BLaER1 (cell line): ENCODE data around the gene STX8.

ENCODE experiments used
- H3K27ac ChIP-seq: shearing (Covaris generic); formaldehyde crosslinking; 2 replicates; pipeline ENCODE4 v1.8.1; 2022
- H3K27me3 ChIP-seq: shearing (Covaris generic); formaldehyde crosslinking; 2 replicates; pipeline ENCODE4 v1.8.1; 2022
- H3K36me3 ChIP-seq: shearing (Covaris generic); formaldehyde crosslinking; 2 replicates; pipeline ENCODE4 v1.8.1; 2022
- H3K4me1 ChIP-seq: shearing (Covaris generic); formaldehyde crosslinking; 2 replicates; pipeline ENCODE4 v1.8.1; 2022
- H3K4me2 ChIP-seq: shearing (Covaris generic); formaldehyde crosslinking; 2 replicates; pipeline ENCODE4 v1.8.1; 2022
- H3K4me3 ChIP-seq: shearing (Covaris generic); formaldehyde crosslinking; 2 replicates; pipeline ENCODE4 v1.8.1; 2022
- H3K9ac ChIP-seq: shearing (Covaris generic); formaldehyde crosslinking; 2 replicates; pipeline ENCODE4 v1.8.1; 2022
- H3K9me3 ChIP-seq: shearing (Covaris generic); formaldehyde crosslinking; 2 replicates; pipeline ENCODE4 v1.8.1; 2022
- H4K20me1 ChIP-seq: shearing (Covaris generic); formaldehyde crosslinking; 2 replicates; pipeline ENCODE4 v1.8.1; 2022
- Cebpa-rat ChIP-seq: shearing (Covaris generic); IDR thresholded peaks from 2 replicates; pipeline ENCODE4 v1.8.1; 2022

The STX8 gene

GRCh38 chr17:9306086-9306485 lies 269.5 kb downstream of the STX8 start:
- no peak overlapping the region for H3K4me3 ChIP-seq
- H4K20me1 ChIP-seq = no peaks in the 10 kb centered on the region
- H3K27me3 ChIP-seq = no peaks in the 10 kb centered on the region
- H3K9ac ChIP-seq = no peak overlapping the region
- H3K27ac ChIP-seq = no peak overlapping the region
- no peaks in the 10 kb centered on the region for H3K9me3 ChIP-seq
- peaks cover 21% of the 10 kb centered on the region for H3K4me1 ChIP-seq
- H3K36me3 ChIP-seq = no peaks in the 10 kb centered on the region
- no peak overlapping the region for H3K4me2 ChIP-seq
- no peak for TF ChIP-seq Cebpa-rat

- H3K4me1 ChIP-seq = peaks cover 31% of the 10 kb centered on the region
- 0 out of 2 replicates have a peak, but pooled peaks cover 5% of the 10 kb centered on the region for H3K9me3 ChIP-seq
- no peak overlapping the region for H3K9ac ChIP-seq
- no peak overlapping the region for H3K27ac ChIP-seq
- no peak for TF ChIP-seq Cebpa-rat
- H3K27me3 ChIP-seq = no peaks in the 10 kb centered on the region
- no peaks in the 10 kb centered on the region for H3K36me3 ChIP-seq
- H4K20me1 ChIP-seq = no peaks in the 10 kb centered on the region
- H3K4me3 ChIP-seq = no peak overlapping the region
- H3K4me2 ChIP-seq = no peak overlapping the region
These were observed 275.9 kb downstream of the STX8 start for GRCh38 chr17:9299695-9300094.

- H3K4me3 ChIP-seq = no peak overlapping the region
- no peak overlapping the region for H3K4me2 ChIP-seq
- TF ChIP-seq Cebpa-rat = no peak
- no peaks in the 10 kb centered on the region for H3K36me3 ChIP-seq
- H3K9ac ChIP-seq = no peak overlapping the region
- H3K27ac ChIP-seq = no peak overlapping the region
- H4K20me1 ChIP-seq = no peaks in the 10 kb centered on the region
- H3K9me3 ChIP-seq = 0 out of 2 replicates have a peak, but pooled peaks cover 5% of the 10 kb centered on the region
- H3K27me3 ChIP-seq = no peaks in the 10 kb centered on the region
- peaks cover 31% of the 10 kb centered on the region for H3K4me1 ChIP-seq
These were observed 276.8 kb downstream of the STX8 start for GRCh38 chr17:9298776-9299295.

GRCh38 chr17:9298135-9298534 lies 277.5 kb downstream of the STX8 start:
- H3K9me3 ChIP-seq = 0 out of 2 replicates have a peak, but pooled peaks cover 5% of the 10 kb centered on the region
- no peak for TF ChIP-seq Cebpa-rat
- H3K4me2 ChIP-seq = no peak overlapping the region
- no peak overlapping the region for H3K4me3 ChIP-seq
- no peak overlapping the region for H3K27ac ChIP-seq
- H3K36me3 ChIP-seq = no peaks in the 10 kb centered on the region
- H3K9ac ChIP-seq = no peak overlapping the region
- no peaks in the 10 kb centered on the region for H3K27me3 ChIP-seq
- H4K20me1 ChIP-seq = no peaks in the 10 kb centered on the region
- H3K4me1 ChIP-seq = peaks cover 31% of the 10 kb centered on the region

- Histone ChIP-seq H3K4me1 (peaks cover 5% of the 10 kb centered on the region), H3K4me3 (no peak overlapping the region), H3K9ac (no peak overlapping the region), H3K36me3 (no peaks in the 10 kb centered on the region), H4K20me1 (peaks cover 12% of the 10 kb centered on the region; the same call in 1 of the 2 replicates), H3K4me2 (no peak overlapping the region), H3K27ac (no peak overlapping the region), H3K27me3 (no peaks in the 10 kb centered on the region), H3K9me3 (0 out of 2 replicates have a peak, but pooled peaks cover 3% of the 10 kb centered on the region)
- no peak for TF ChIP-seq Cebpa-rat
These were observed 280.9 kb downstream of the STX8 start for GRCh38 chr17:9294661-9295210.

GRCh38 chr17:9292561-9292941 lies 283.1 kb downstream of the STX8 start:
- Histone ChIP-seq H3K9ac (no peak overlapping the region), H3K27ac (no peak overlapping the region), H3K36me3 (no peaks in the 10 kb centered on the region), H3K4me3 (no peak overlapping the region), H3K4me2 (no peak overlapping the region), H3K27me3 (no peaks in the 10 kb centered on the region), H4K20me1 (peaks cover 21% of the 10 kb centered on the region; the same call in 1 of the 2 replicates), H3K9me3 (no peaks in the 10 kb centered on the region), H3K4me1 (peaks cover 10% of the 10 kb centered on the region)
- TF ChIP-seq Cebpa-rat = no peak

GRCh38 chr17:9291912-9292560 lies 283.6 kb downstream of the STX8 start:
- TF ChIP-seq Cebpa-rat = no peak
- Histone ChIP-seq H3K4me3 (no peak overlapping the region), H3K4me2 (no peak overlapping the region), H3K36me3 (no peaks in the 10 kb centered on the region), H3K4me1 (peaks cover 10% of the 10 kb centered on the region), H3K9me3 (no peaks in the 10 kb centered on the region), H3K9ac (no peak overlapping the region), H4K20me1 (peaks cover 21% of the 10 kb centered on the region; the same call in 1 of the 2 replicates), H3K27me3 (no peaks in the 10 kb centered on the region), H3K27ac (no peak overlapping the region)

- peak overlapping the region; percentile 32 for H3K4me2 ChIP-seq
- peaks cover 21% of the 10 kb centered on the region; the same call in 1 of the 2 replicates for H4K20me1 ChIP-seq
- H3K4me1 ChIP-seq = peaks cover 27% of the 10 kb centered on the region
- H3K27me3 ChIP-seq = no peaks in the 10 kb centered on the region
- H3K9me3 ChIP-seq = no peaks in the 10 kb centered on the region
- no peak for TF ChIP-seq Cebpa-rat
- no peaks in the 10 kb centered on the region for H3K36me3 ChIP-seq
- H3K9ac ChIP-seq = no peak overlapping the region
- H3K27ac ChIP-seq = no peak overlapping the region
- no peak overlapping the region for H3K4me3 ChIP-seq
These were observed 285.4 kb downstream of the STX8 start for GRCh38 chr17:9290226-9290613.

GRCh38 chr17:9287306-9287705 lies 288.3 kb downstream of the STX8 start:
- TF ChIP-seq Cebpa-rat = no peak
- H3K9me3 ChIP-seq = no peaks in the 10 kb centered on the region
- no peaks in the 10 kb centered on the region for H3K36me3 ChIP-seq
- H3K27me3 ChIP-seq = no peaks in the 10 kb centered on the region
- peaks cover 27% of the 10 kb centered on the region for H3K4me1 ChIP-seq
- no peak overlapping the region for H3K27ac ChIP-seq
- H4K20me1 ChIP-seq = peaks cover 21% of the 10 kb centered on the region; the same call in 1 of the 2 replicates
- no peak overlapping the region for H3K9ac ChIP-seq
- H3K4me2 ChIP-seq = no peak overlapping the region
- H3K4me3 ChIP-seq = no peak overlapping the region

- Histone ChIP-seq H3K27ac (no peak overlapping the region), H3K9me3 (no peaks in the 10 kb centered on the region), H3K4me3 (no peak overlapping the region), H3K27me3 (no peaks in the 10 kb centered on the region), H3K36me3 (no peaks in the 10 kb centered on the region), H4K20me1 (peaks cover 16% of the 10 kb centered on the region; the same call in 1 of the 2 replicates), H3K4me2 (peak overlapping the region; percentile 69), H3K9ac (no peak overlapping the region), H3K4me1 (peaks cover 27% of the 10 kb centered on the region)
- no peak for TF ChIP-seq Cebpa-rat
These were observed 289.2 kb downstream of the STX8 start for GRCh38 chr17:9286434-9286833.
